Tibial nerve (tissue), 4 donors: ENCODE data around the gene RNF151. TPM values are rescaled to one million over a fixed set of nuclear protein-coding genes. Genes with fewer than 3 reads are reported as not detected.
A peak's percentile ranks its signal among the peaks of the same experiment; 100 is the strongest.

Experiments used
- DNase-seq, 2 donors: peaks; one replicate each; pipeline ENCODE4 v3.0.0-alpha.2; 2019; ENCODE audit warnings: low spot score in 2 of 2
- H3K27ac ChIP-seq, 4 donors: fragments of 200-600 bp; sonication (generic) in 3 of 4; one replicate each; pipeline ENCODE4 v1.5.1; 2017 to 2019; ENCODE audit warnings: mild to moderate bottlenecking in 1 of 4
- H3K27me3 ChIP-seq, 2 donors: fragments of 200-600 bp; sonication (generic) in 1 of 2; one replicate each; pipeline versions ENCODE4 v1.5.1 to v1.6.0; 2017 to 2019
- H3K36me3 ChIP-seq, 3 donors: fragments of 200-600 bp; sonication (generic); one replicate each; pipeline ENCODE4 v1.5.1; 2018 to 2019
- H3K4me1 ChIP-seq, 4 donors: fragments of 200-600 bp; sonication (generic) in 3 of 4; one replicate each; pipeline ENCODE4 v1.5.1; 2017 to 2019
- H3K4me3 ChIP-seq, 4 donors: fragments of 200-600 bp; sonication (generic) in 3 of 4; one replicate each; pipeline ENCODE4 v1.5.1; 2017 to 2019; ENCODE audit warnings: mild to moderate bottlenecking in 1 of 4, moderate library complexity in 1 of 4
- H3K9me3 ChIP-seq, 4 donors: fragments of 200-600 bp; sonication (generic) in 3 of 4; one replicate each; pipeline ENCODE4 v1.5.1; 2017 to 2019
- CTCF ChIP-seq, 5 experiments: fragments of 200-600 bp in 3 of 5; fragments of 450-650 bp in 2 of 5; sonication (generic) in 3 of 5; IDR thresholded peaks; one replicate each; pipeline ENCODE4 v1.5.1; 2016 to 2019; ENCODE audit warnings: antibody characterized with exemption in 5 of 5, mild to moderate bottlenecking in 3 of 5, moderate library complexity in 2 of 5
- EP300 ChIP-seq, 2 donors: sonication (generic); formaldehyde crosslinking; IDR thresholded peaks; one replicate each; pipeline ENCODE4 v1.6.1; 2017; ENCODE audit warnings: antibody characterized with exemption in 2 of 2, mild to moderate bottlenecking in 1 of 2
- POLR2A ChIP-seq, 2 donors: fragments of 450-650 bp; IDR thresholded peaks; one replicate each; pipeline ENCODE4 v1.6.1; 2017; ENCODE audit warnings: antibody characterized with exemption in 2 of 2, mild to moderate bottlenecking in 2 of 2, moderate library complexity in 2 of 2
- WGBS, 2 donors: methylation state at CpG; one replicate each; pipeline ENCODE4 v1.1.5; 2018; 5-methylcytosine and 5-hydroxymethylcytosine counted together
- total RNA-seq, 4 donors: library from RNA; depleted of rRNA; stranded (reverse); fragments of >200 nt; gene quantifications; one replicate each; pipeline ENCODE4 v1.1.0, GENCODE V29; 2016

RNF151 gene
- total RNA-seq, 4 donors from 2014 or later, result not detected

GRCh38 chr16:1932050-1933028, 34.3 kb upstream of the RNF151 start:
- no peak overlapping the region for H3K27ac ChIP-seq
- 72 to 74% methylated on average over 12 to 13 of the region's 19 CpGs for WGBS, 2 donors
- H3K9me3 ChIP-seq, result no peaks in the 10 kb centered on the region
- no peak overlapping the region for H3K4me3 ChIP-seq
- H3K4me1 ChIP-seq, result peaks cover 0 to 12% (median 4%) of the 10 kb centered on the region in 4 donors
- no peak for TF ChIP-seq EP300 (IDR thresholded peaks at IDR 0.05)
- no peak for TF ChIP-seq POLR2A (IDR thresholded peaks at IDR 0.05)
- TF ChIP-seq CTCF (IDR thresholded peaks at IDR 0.05), result no peak
- H3K27me3 ChIP-seq, result peaks cover 0 to 12% of the 10 kb centered on the region in 2 donors
- no peak for DNase-seq
- H3K36me3 ChIP-seq, result peaks cover 0 to 6% (median 0%) of the 10 kb centered on the region in 3 donors

GRCh38 chr16:1933097-1933661, 33.5 kb upstream of the RNF151 start:
- H3K36me3 ChIP-seq, result peaks cover 0 to 15% (median under 1%) of the 10 kb centered on the region in 3 donors
- peaks cover 0 to 12% (median 4%) of the 10 kb centered on the region in 4 donors for H3K4me1 ChIP-seq
- H3K9me3 ChIP-seq, result no peaks in the 10 kb centered on the region
- H3K4me3 ChIP-seq, result no peak overlapping the region
- 37 to 54% methylated on average over 16 to 23 of the region's 23 CpGs for WGBS, 2 donors
- no peak overlapping the region for H3K27ac ChIP-seq
- H3K27me3 ChIP-seq, result peaks cover 0 to 12% of the 10 kb centered on the region in 2 donors
- no peak for TF ChIP-seq POLR2A (IDR thresholded peaks at IDR 0.05)
- no peak for TF ChIP-seq CTCF (IDR thresholded peaks at IDR 0.05)
- no peak for TF ChIP-seq EP300 (IDR thresholded peaks at IDR 0.05)
- DNase-seq, result no peak

- Histone ChIP-seq H3K4me1 (peaks cover 0 to 6% (median 5%) of the 10 kb centered on the region in 4 donors), H3K4me3 (no peak overlapping the region), H3K9me3 (no peaks in the 10 kb centered on the region), H3K27me3 (peaks cover 0 to 8% of the 10 kb centered on the region in 2 donors), H3K27ac (no peak overlapping the region), H3K36me3 (peaks cover 0 to 47% (median 9%) of the 10 kb centered on the region in 3 donors)
- no peak for DNase-seq
- 94 to 96% methylated on average over 11 of the region's 11 CpGs for WGBS, 2 donors
- TF ChIP-seq POLR2A (IDR thresholded peaks at IDR 0.05), result no peak
- no peak for TF ChIP-seq EP300 (IDR thresholded peaks at IDR 0.05)
- TF ChIP-seq CTCF (IDR thresholded peaks at IDR 0.05), result no peak
Measured at GRCh38 chr16:1936945-1937479, 29.6 kb upstream of the RNF151 start.

GRCh38 chr16:1938316-1938715, 28.3 kb upstream of the RNF151 start:
- peaks cover 0 to 12% (median 10%) of the 10 kb centered on the region in 4 donors for H3K4me1 ChIP-seq
- no peak overlapping the region for H3K27ac ChIP-seq
- H3K4me3 ChIP-seq, result no peak overlapping the region
- no peaks in the 10 kb centered on the region for H3K27me3 ChIP-seq
- no peak for DNase-seq
- no peaks in the 10 kb centered on the region for H3K9me3 ChIP-seq
- 84 to 88% methylated on average over 10 of the region's 10 CpGs for WGBS, 2 donors
- peaks cover 0 to 47% (median 9%) of the 10 kb centered on the region in 3 donors for H3K36me3 ChIP-seq
- TF ChIP-seq POLR2A (IDR thresholded peaks at IDR 0.05) (no peak), CTCF (IDR thresholded peaks at IDR 0.05) (no peak), EP300 (IDR thresholded peaks at IDR 0.05) (peak in 1 of 2 donors; percentile 39)
